GM10266 (cell line): ENCODE results near the gene MSMO1.
"Not testable (repeated sequence)": the region's sequence is repeated elsewhere in the genome, so short reads cannot be mapped to it uniquely, and the experiment has no call there.

ENCODE experiments used
- DNase-seq: peaks from one replicate; pipeline ENCODE4 v3.0.0; 2012; ENCODE audit errors: extremely low spot score
- CTCF ChIP-seq: IDR thresholded peaks from 2 replicates; pipeline ENCODE4 v1.5.1; 2012; ENCODE audit warnings: mild to moderate bottlenecking, low read depth; ENCODE audit not compliant: control insufficient read depth, insufficient read depth; ENCODE audit errors: missing control alignments

MSMO1 gene

DNA sequence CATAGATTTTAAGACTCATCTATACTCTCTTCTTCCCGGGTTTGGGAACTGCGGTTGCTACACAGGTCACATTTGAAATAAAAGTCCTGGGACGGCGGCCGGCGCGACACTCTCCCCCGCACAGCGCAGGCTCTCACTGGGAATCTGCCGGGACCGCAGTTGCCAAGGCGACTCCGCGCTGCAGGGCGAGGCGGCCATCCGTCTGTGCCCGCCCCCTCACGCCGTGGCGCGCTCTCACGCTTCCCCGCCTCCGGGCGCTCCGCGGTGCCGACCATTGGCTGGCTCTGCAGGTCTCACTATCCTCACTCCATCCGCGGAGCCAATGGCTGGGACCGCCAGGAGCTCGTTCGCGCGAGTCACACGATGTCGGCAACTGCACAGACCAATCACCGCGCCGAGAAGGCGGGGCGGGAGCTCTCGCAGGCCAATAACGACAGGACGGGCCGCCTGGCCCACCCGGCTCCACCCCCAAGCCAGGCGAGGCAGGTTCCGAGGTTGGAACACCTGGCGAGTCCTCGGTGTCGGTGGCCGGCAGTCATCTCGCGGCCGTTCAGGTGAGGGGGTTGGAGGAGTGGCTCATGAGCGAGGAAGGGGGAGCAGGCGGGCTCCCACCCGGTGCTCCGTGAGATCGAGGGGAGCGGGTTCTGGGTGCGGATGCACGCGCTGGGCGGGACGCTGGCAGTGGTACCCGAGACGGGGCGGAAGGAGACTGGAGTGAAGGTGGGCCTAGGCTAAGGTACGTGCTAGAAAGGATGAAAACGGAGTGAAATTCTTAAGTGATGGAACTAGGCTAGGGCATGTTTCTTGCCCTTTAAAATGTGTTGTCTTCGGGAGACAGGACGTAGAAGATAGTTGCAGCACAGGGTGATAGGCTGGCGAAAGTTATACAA is at the start of gene MSMO1:
Gene MSMO1, plus strand, starts transcription at position 459 of the 890 bp plus-strand sequence. CDS start 5,702 bp downstream, outside the sequence.
- peak; percentile 90 for DNase-seq
- TF ChIP-seq CTCF = no peak

DNA sequence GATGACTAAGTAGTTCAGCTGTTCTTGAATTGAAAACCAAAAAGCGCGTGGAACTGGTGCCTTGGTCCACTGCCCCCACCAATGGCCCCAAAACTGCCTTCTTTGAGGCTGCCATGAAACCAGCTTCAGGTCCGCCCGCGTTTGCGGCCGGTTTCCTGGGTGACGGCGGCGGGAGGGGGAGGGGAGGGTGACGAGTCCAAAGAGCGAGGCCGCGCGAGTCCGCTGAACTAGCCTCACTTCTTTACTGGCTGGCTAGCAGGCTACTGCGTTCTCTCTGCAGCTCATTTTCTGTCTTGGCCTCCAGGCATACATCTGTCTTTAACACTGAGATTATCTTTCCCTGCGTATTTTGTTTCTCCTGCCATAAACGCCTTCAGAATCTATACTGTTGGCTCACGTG is 47.9 kb upstream of the MSMO1 start:
- DNase-seq = not testable (repeated sequence)

DNA sequence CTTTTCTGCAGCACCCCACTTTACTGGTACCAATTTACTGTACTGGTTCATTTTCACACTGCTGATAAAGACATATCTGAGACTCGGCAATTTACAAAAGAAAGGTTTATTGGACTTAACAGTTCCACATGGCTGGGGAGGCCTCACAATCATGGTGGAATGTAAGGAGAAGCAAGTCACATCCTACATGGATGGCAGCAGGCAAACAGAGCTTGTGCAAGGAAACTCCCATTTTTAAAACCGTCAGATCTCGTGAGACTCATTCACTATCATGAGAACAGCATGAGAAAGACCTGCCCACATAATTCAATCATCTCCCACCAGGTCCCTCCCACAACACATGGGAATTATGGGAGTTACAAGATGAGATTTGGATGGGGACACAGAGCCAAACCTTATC is 42.8 kb upstream of the MSMO1 start:
- DNase-seq = not testable (repeated sequence)

DNA sequence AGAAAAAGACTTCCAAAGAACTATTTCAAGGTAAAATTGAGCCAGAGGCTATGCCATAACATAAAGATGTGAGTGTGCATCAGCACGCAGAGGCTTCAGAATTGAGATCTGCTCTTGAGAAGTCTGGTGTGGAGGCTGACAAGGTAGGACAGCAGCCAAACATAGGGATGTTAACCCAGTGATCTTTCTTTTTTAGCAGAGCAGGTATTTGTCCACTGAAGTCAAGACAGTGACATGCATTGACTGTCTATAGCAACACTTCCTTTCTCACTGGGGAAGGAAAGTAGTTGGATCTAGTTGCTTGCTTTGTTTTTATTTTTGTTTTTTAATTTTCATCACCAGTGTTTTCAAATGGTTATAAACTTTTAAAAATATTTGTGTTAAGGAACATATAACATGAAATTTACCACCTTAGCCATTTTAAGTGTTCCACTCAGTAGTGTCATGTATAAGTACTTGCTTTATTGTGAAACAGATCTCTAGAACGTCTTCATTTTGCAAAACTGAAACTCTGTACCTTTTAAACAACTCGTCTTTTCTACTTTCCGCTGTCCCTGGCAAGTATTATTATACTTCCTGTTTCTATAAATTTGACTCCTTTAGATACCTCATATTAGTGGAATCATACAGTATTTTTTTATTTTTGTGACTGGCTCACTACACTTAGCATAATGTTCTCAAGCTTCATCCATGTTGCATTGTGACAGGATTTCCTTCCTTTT is 40.7 kb upstream of the MSMO1 start:
- not testable (repeated sequence) for DNase-seq

- TF ChIP-seq CTCF = no peak
- DNase-seq = peak; percentile 14
Measured at GRCh38 chr4:165288226-165288625, 39.2 kb upstream of the MSMO1 start.

- no peak for TF ChIP-seq CTCF
- no peak for DNase-seq
Measured at GRCh38 chr4:165288639-165289422, 38.6 kb upstream of the MSMO1 start.

- DNase-seq = no peak
- TF ChIP-seq CTCF = no peak
Measured at GRCh38 chr4:165289423-165289785, 38.1 kb upstream of the MSMO1 start.

GRCh38 chr4:165293061-165293460 is 34.4 kb upstream of the MSMO1 start:
- DNase-seq = no peak
- no peak for TF ChIP-seq CTCF
